NCI-H146 (cell line): ENCODE measurements around the gene TMEM201.

Experiments used
- DNase-seq: peaks from one replicate; lab custom pipeline; 2025; lab: John Stamatoyannopoulos, UW

The TMEM201 gene

DNA sequence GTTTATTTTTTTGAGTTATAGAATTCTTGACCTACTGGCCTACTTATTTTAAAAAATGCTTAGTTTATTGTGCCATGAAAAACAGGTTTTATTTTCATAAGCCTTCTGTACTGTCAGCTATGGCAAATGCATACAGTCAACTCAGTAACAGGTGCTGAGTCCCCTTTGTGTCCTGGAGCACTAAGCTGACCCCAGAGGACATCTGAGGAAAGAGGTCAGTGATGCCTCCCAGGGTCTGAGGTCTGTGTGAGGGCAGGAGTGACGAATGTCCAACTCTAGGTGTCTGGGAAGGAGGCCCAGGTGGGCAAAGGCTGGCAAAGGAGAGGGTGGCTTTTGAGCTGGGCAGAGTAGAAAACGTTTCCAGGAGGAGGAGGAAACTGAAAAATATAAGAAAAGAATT lies 7.8 kb upstream of the TMEM201 start:
- no peak for DNase-seq

DNA sequence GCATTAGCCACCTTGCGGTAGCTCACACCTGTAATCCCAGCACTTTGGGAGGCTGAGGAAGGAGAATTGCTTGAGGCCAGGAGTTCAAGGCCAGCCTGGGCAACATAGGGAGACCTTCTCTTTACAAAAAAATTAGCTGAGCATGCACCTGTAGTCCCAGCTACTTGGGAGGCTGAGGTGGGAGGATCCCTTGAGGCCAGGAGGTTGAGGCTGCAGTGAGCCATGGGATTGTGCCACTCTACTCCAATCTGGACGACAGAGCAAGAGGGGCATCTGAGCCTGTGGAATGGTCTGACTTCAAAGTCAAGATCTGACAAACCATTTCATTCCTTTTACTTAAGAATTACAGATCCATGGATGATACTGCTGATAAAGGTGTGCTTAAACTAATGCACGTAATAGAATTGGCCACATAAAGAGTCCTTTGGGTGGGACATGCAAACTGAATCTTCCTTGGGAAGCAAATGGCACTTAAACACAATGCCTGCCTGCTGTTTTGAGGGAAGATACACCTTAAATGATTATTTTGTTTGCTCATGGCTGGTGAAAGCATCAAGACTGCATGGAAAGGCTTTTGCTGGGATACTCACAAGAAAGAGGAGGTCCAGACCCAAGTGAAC lies 2.5 kb upstream of the TMEM201 start:
- DNase-seq = no peak

- DNase-seq = peak; percentile 20
Measured at GRCh38 chr1:9589144-9589718, 520 bp downstream of the TMEM201 start.

- DNase-seq = no peak
Measured at GRCh38 chr1:9589719-9590157, 1.0 kb downstream of the TMEM201 start.

- DNase-seq = no peak
Measured at GRCh38 chr1:9590201-9590600, 1.5 kb downstream of the TMEM201 start.

- DNase-seq = no peak
Measured at GRCh38 chr1:9590945-9591668, 2.4 kb downstream of the TMEM201 start.

GRCh38 chr1:9591669-9592509 lies 3.2 kb downstream of the TMEM201 start:
- no peak for DNase-seq

DNA sequence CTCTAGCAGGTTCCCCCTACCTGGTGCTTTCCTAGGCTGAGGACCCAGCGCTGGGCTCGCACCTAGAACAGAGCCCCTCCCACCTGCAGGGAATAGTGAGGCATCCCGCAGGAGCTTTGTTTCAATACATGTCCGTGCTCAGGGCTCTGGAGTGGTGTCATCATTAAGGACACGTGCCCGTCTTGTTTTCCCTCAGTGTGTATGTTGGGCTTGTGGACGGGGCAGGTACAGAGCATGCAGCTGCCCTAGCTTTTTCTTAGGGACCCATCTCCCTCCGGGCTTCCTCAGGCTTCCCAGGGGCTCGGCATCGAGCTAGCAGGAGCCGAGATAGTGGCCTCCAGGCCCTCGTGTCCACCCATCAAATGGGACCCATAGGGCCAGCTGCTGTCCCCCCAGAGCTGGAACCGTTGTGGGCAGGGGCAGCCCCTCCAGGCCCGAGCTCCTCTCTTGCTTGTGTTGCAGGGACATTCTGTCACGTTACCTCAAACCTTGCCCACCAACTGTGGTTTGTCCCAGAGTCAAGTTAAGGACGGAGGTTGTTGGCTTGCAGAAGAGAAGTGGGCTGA lies 3.9 kb downstream of the TMEM201 start:
- DNase-seq = no peak

DNA sequence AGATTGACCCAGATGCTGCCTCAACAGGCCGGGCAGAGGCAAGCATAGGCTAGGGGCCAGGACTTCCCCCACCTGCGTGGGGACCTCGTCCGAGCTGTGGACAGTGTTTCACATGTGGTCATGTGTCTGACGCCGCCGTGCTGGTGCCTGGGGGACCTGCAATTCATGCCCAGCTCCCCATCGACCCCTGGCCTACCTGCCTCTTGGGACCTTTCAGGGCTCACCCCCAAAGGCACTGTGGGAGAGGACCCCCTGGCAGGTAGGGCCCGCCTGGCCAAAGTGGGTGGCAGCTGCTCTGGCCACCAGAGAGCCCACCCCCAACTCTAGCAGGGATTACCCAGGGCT lies 4.4 kb downstream of the TMEM201 start:
- DNase-seq = no peak

DNA sequence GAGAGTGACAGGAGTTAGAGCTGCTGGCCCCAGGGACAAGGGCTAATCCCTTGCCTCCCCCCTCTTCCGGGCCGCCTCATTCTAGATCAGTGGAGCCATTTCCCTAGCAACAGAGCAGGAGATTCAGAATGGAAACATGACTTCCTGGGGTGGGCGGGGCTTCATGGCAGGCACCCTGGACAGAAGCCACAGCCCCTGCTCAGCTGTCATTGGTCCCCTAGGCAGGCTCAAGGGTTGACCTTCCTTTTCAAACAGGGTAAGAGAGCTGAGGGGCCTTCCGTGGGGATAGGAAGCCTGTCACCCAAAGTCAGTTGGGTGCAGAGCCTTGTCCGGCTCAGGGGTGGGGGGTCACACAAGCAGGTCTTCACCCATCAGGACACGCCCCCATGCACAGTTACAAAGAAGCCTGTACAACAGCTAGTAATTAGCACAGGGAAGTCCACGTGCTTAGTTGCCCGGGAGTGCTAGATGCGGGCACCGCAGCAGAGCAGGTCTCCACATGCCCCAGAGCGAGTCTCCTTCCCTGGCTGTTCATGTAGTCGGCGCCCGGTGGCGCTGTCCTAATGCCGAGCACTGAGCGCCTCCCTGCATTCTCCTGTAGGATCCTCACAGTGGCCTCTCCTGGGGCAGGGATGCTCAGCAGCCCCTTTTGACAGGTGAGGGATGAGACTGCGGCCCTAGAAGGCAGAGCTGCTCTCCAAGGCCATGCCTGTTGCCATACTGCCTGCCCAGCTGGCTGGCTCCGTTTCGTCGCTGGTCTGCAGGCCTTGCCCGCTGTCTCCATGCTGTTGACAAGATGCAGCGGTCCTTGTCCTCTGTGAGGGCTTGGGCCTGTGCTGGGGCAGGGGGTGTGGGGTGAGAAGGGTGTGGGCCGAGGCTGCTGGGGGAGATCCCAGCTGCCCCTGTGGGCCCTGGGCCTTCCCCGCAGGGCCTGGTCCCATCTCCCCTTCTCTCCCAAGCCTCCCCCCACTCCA lies 5.1 kb downstream of the TMEM201 start:
- DNase-seq = peak; percentile 83

- DNase-seq = no peak
Measured at GRCh38 chr1:9594471-9595155, 5.9 kb downstream of the TMEM201 start.

GRCh38 chr1:9595156-9595967 lies 6.7 kb downstream of the TMEM201 start:
- no peak for DNase-seq

DNA sequence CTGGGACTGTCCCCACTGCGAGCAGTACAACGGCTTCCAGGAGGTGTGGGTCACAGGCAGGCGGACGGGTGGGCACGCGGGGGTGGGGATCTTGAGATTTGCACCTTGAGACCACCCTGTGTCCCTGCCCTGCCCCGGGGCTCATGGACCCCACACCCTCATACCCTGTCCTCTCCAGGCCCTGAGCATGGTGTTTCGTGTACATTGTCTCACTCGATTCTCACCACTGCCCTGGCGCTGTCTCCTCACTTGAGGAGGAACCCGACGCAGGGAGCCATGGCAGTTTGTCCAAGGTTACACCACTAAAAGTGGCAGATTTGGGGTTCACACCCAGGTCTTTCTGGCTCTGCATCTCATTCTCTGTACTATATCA lies 7.2 kb downstream of the TMEM201 start:
- DNase-seq = no peak

DNA sequence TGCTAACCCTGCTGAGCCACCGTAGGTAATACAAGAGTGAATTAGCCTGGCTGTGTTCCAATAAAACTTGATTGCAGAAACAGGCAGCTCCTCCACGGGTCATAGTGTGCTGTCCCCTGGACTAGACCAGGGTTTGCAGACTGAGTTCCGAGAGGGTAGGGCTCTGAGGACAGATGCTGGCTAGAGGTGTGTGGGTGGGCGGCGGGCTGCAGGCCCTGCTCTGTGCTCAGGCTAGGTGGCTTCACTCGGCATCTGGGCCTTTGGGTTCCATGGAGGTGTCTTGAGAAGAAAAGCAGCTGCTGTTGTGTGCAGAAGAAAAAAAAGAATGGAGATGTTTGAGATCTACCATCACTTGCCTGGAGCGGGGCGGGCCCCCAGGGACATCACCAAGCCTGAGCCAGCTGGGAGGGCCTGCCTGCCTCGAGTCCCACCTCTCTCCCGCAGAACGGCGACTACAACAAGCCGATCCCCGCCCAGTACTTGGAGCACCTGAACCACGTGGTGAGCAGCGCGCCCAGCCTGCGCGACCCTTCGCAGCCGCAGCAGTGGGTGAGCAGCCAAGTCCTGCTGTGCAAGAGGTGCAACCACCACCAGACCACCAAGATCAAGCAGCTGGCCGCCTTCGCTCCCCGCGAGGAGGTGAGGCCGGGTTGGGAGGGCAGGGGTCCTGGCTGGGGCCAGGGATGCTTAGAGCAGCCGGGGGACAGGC lies 7.9 kb downstream of the TMEM201 start:
- no peak for DNase-seq

- DNase-seq = no peak
Measured at GRCh38 chr1:9597361-9598315, 8.9 kb downstream of the TMEM201 start.

GRCh38 chr1:9598316-9598700 lies 9.6 kb downstream of the TMEM201 start:
- DNase-seq = no peak

DNA sequence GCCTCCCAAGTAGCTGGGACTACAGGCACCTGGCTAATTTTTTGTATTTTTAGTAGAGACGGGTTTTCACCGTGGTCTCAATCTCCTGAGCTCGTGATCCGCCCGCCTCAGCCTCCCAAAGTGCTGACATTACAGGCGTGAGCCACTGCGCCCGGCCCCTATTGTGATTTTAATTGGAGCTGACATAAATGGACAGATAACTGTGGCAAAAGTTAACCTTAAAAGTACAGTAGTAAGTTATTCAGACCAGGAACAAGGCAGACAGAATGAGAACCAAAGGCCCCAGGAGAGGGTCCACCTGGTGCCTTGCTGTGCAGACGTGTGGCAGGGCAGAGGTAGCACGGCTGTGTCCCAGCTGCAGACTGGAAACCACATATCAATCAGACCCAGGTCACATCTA lies 11.0 kb downstream of the TMEM201 start:
- no peak for DNase-seq
